Uterus (tissue), 4 donors: Measurements from ENCODE around the gene PTPRE. TPM values are rescaled to one million over a fixed set of nuclear protein-coding genes. Genes with fewer than 3 reads are reported as not detected.
A peak's percentile ranks its signal among the peaks of the same experiment; 100 is the strongest.

ENCODE experiments used
- DNase-seq, 2 donors: peaks; one replicate each; pipeline ENCODE4 v3.0.0-alpha.2; 2019 to 2020
- H3K27ac ChIP-seq, 2 donors: fragments of 200-600 bp; sonication (generic); 1 replicate in 1 of 2; 2 replicates in 1 of 2; pipeline ENCODE4 v1.5.1; 2016 to 2018
- H3K27me3 ChIP-seq, 2 donors: fragments of 200-600 bp; sonication (generic); one replicate each; pipeline ENCODE4 v1.5.1; 2018 to 2019; ENCODE audit warnings: control low read depth in 1 of 2
- H3K36me3 ChIP-seq, 2 donors: fragments of 200-600 bp; sonication (generic); one replicate each; pipeline ENCODE4 v1.5.1; 2019; ENCODE audit warnings: control low read depth in 1 of 2
- H3K4me1 ChIP-seq, 2 donors: fragments of 200-600 bp; sonication (generic); one replicate each; pipeline ENCODE4 v1.5.1; 2018 to 2019; ENCODE audit warnings: control low read depth in 1 of 2
- H3K4me3 ChIP-seq, 2 donors: fragments of 200-600 bp; sonication (generic); 1 replicate in 1 of 2; 2 replicates in 1 of 2; pipeline ENCODE4 v1.5.1; 2018 to 2019; ENCODE audit warnings: mild to moderate bottlenecking in 1 of 2
- H3K9me3 ChIP-seq, 2 donors: fragments of 200-600 bp; sonication (generic); one replicate each; pipeline ENCODE4 v1.5.1; 2019; ENCODE audit warnings: control low read depth in 1 of 2
- CTCF ChIP-seq, 4 experiments: fragments of 200-600 bp in 2 of 4; fragments of 450-650 bp in 2 of 4; sonication (generic) in 2 of 4; IDR thresholded peaks; one replicate each; pipeline ENCODE4 v1.5.1; 2016 to 2019; ENCODE audit warnings: antibody characterized with exemption in 4 of 4, mild to moderate bottlenecking in 2 of 4, moderate library complexity in 1 of 4
- POLR2A ChIP-seq, 2 donors: fragments of 450-650 bp; IDR thresholded peaks; one replicate each; pipeline ENCODE4 v1.6.1; 2016; ENCODE audit warnings: antibody characterized with exemption in 2 of 2, mild to moderate bottlenecking in 1 of 2, moderate library complexity in 1 of 2
- intact Hi-C: fragments of 100-400 bp; cut with DNase I; formaldehyde crosslinking; loops from one replicate; pipeline ENCODE4 v1.15.1; 2023; ENCODE audit warnings: low total_unique reads
- total RNA-seq, 4 donors: library from RNA; depleted of rRNA in 3 of 4; stranded (reverse); fragments of >200 nt in 3 of 4; gene quantifications; one replicate each; pipeline versions ENCODE4 v1.1.0 to v1.2.4, GENCODE V29; 2014 to 2023
- donor health status: DM: yes; HTN: yes; CAD: no.

PTPRE gene, protein sequence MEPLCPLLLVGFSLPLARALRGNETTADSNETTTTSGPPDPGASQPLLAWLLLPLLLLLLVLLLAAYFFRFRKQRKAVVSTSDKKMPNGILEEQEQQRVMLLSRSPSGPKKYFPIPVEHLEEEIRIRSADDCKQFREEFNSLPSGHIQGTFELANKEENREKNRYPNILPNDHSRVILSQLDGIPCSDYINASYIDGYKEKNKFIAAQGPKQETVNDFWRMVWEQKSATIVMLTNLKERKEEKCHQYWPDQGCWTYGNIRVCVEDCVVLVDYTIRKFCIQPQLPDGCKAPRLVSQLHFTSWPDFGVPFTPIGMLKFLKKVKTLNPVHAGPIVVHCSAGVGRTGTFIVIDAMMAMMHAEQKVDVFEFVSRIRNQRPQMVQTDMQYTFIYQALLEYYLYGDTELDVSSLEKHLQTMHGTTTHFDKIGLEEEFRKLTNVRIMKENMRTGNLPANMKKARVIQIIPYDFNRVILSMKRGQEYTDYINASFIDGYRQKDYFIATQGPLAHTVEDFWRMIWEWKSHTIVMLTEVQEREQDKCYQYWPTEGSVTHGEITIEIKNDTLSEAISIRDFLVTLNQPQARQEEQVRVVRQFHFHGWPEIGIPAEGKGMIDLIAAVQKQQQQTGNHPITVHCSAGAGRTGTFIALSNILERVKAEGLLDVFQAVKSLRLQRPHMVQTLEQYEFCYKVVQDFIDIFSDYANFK
- total RNA-seq, result 10 to 100 TPM in 3 of 4 donors, 1 to 10 TPM in 1; 9.4 to 18.9 (median 16.3) TPM

DNA sequence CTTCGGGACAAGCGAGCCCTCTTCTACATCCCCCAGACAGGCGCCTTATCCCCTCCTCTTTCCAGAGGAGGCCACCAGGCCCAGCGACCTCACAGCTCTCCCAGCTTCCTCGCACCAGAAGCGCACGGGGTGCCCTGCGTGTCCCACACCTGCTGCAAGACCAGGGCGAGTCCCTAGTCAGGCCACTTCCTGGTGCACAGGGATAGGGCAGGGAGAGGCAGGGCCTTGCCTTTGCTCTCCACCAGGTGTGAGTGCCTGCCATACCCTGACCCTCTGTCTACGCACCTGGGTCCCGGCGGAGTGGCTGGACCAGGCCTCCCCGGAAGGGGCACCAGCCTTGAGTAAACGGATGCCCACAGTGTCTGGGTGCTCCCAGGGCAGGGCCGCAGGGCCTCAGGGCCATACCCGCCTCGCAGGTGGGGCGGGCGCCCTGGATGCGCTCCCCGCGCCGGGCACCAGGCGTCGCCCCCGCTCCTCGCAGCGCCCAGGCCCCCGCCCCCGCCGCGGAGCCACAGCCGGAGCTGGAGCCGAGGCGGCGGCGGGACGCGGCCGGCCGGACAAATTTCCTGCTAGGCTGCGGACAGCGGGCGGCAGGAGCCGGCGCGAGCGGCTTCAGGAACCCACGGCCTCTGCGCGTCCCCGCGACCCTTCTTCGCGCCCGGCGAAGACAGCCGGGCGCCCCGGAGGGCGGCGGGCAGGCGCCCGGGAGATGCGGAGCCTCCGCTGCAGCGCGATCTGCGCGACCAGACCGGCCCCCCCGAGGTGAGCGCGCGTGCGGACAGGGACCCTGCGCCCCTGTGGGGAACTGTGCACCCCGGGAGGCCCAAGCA, at the start of gene PTPRE:
PTPRE (plus strand) TSS at position 556 of the 830 bp plus-strand sequence. CDS start 133,779 bp downstream, outside the sequence.
- Histone ChIP-seq H3K27me3 (no peaks in the 10 kb centered on the region), H3K4me3 (peak within 1 kb of the TSS; percentile 20 to 48)

GRCh38 chr10:127860592-127860991, 46.3 kb upstream of the PTPRE start:
- H3K27me3 ChIP-seq, result no peaks in the 10 kb centered on the region
- TF ChIP-seq POLR2A (IDR thresholded peaks at IDR 0.05), result no peak
- no peak for TF ChIP-seq CTCF (IDR thresholded peaks at IDR 0.05)
- intact Hi-C loops, result no loop called here

More for the DNA sequence above, at the start of gene PTPRE:
- H3K27ac ChIP-seq, result peak within 1 kb of the TSS; percentile 50 to 60
- H3K9me3 ChIP-seq, result no peaks in the 10 kb centered on the region
- peak in 1 of 2 donors; percentile 53 for DNase-seq
- no peaks in the 10 kb centered on the region for H3K36me3 ChIP-seq
- peak in 1 of 2 donors; percentile 32 for TF ChIP-seq POLR2A (IDR thresholded peaks at IDR 0.05)
- TF ChIP-seq CTCF (IDR thresholded peaks at IDR 0.05), result peak; percentile 57 to 97 (median 79)
- H3K4me1 ChIP-seq, result no peaks in the 10 kb centered on the region
- intact Hi-C loops, result loop anchor here (5.0 kb wide), 1 partner anchor 106 kb away; no protein-coding TSS in a partner anchor

DNA sequence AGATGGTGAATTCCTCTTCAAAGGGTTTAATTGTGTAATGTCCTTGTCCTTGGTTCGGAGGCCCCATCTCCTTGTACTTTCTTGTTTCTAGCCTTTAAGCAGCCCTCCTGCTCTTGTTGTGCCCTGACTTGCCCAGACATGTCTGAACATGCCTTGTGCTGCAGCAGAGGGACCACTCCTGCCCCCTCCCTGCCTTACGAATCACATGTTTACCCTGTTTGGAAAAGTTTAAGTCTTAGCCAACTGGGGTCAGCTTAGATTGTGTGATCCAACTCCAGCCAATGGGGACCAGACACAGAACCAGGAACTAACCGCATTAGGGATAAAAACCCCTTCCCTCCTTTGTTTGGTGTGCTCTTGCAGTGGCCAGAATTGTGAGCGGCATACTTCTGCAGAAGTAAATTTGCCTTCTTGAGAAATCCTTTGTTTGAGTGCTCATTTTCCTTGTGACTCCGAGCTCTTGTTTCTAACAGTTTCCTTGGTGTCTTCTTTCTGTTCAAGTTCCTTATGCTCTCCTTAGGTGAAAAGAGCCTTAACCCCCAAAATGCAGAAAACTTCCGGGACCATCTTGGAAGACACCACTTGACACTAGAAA, 43.6 kb upstream of the PTPRE start:
- no peak for DNase-seq
- no peaks in the 10 kb centered on the region for H3K27me3 ChIP-seq

More at GRCh38 chr10:127860592-127860991, 46.3 kb upstream of the PTPRE start:
- Histone ChIP-seq H3K36me3 (no peaks in the 10 kb centered on the region), H3K9me3 (no peaks in the 10 kb centered on the region), H3K4me1 (no peaks in the 10 kb centered on the region), H3K27ac (no peak overlapping the region), H3K4me3 (no peak overlapping the region)
- no peak for DNase-seq

More for the DNA sequence above, 43.6 kb upstream of the PTPRE start:
- H3K36me3 ChIP-seq, result no peaks in the 10 kb centered on the region
- no peaks in the 10 kb centered on the region for H3K9me3 ChIP-seq
- H3K4me3 ChIP-seq, result no peak overlapping the region
- H3K4me1 ChIP-seq, result no peaks in the 10 kb centered on the region
- intact Hi-C loops, result no loop called here
- no peak for TF ChIP-seq CTCF (IDR thresholded peaks at IDR 0.05)
- TF ChIP-seq POLR2A (IDR thresholded peaks at IDR 0.05), result no peak
- H3K27ac ChIP-seq, result no peak overlapping the region
